Measurements from ENCODE around the gene KCNG2.

- TF ChIP-seq MED13 (CRISPR knock-in tag; IDR thresholded peaks at IDR 0.05) (no peak), SIN3A (IDR thresholded peaks at IDR 0.05; ENCODE audit: borderline replicate concordance, low read depth, low read length) (no peak), POLR2A (IDR thresholded peaks at IDR 0.05; ENCODE audit: insufficient read depth in 1 of 2, low read depth in 2 of 2, low read length in 2 of 2) (no peak), SMC3 (IDR thresholded peaks at IDR 0.05; ENCODE audit: low read length) (no peak), POLR2AphosphoS5 (IDR thresholded peaks at IDR 0.05; ENCODE audit: low read depth, low read length) (no peak), KDM3A (CRISPR knock-in tag; IDR thresholded peaks at IDR 0.05; ENCODE audit: low read depth) (no peak), POLR2AphosphoS2 (IDR thresholded peaks at IDR 0.05; ENCODE audit: low read depth, low read length) (no peak), ZNF570 (CRISPR knock-in tag; IDR thresholded peaks at IDR 0.05; ENCODE audit: borderline replicate concordance) (no peak), ESRRA (CRISPR knock-in tag; IDR thresholded peaks at IDR 0.05; ENCODE audit: low read depth) (no peak)
- TF ChIP-seq, protein P1, sequence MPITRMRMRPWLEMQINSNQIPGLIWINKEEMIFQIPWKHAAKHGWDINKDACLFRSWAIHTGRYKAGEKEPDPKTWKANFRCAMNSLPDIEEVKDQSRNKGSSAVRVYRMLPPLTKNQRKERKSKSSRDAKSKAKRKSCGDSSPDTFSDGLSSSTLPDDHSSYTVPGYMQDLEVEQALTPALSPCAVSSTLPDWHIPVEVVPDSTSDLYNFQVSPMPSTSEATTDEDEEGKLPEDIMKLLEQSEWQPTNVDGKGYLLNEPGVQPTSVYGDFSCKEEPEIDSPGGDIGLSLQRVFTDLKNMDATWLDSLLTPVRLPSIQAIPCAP (CRISPR knock-in tag; IDR thresholded peaks at IDR 0.05; ENCODE audit: low read depth): no peak
- TF ChIP-seq, protein P2, sequence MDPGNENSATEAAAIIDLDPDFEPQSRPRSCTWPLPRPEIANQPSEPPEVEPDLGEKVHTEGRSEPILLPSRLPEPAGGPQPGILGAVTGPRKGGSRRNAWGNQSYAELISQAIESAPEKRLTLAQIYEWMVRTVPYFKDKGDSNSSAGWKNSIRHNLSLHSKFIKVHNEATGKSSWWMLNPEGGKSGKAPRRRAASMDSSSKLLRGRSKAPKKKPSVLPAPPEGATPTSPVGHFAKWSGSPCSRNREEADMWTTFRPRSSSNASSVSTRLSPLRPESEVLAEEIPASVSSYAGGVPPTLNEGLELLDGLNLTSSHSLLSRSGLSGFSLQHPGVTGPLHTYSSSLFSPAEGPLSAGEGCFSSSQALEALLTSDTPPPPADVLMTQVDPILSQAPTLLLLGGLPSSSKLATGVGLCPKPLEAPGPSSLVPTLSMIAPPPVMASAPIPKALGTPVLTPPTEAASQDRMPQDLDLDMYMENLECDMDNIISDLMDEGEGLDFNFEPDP (CRISPR knock-in tag; conservative IDR thresholded peaks at IDR 0.05): no peak
- TF ChIP-seq, protein P3, sequence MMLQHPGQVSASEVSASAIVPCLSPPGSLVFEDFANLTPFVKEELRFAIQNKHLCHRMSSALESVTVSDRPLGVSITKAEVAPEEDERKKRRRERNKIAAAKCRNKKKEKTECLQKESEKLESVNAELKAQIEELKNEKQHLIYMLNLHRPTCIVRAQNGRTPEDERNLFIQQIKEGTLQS (CRISPR knock-in tag; IDR thresholded peaks at IDR 0.05): no peak
Observed at GRCh38 chr18:79916128-79916494, 118.4 kb downstream of the KCNG2 start.

Measured in HepG2 (cell line).